ENCODE data around the gene FAM118B.
A peak's percentile ranks its signal among the peaks of the same experiment; 100 is the strongest.

FAM118B gene

DNA sequence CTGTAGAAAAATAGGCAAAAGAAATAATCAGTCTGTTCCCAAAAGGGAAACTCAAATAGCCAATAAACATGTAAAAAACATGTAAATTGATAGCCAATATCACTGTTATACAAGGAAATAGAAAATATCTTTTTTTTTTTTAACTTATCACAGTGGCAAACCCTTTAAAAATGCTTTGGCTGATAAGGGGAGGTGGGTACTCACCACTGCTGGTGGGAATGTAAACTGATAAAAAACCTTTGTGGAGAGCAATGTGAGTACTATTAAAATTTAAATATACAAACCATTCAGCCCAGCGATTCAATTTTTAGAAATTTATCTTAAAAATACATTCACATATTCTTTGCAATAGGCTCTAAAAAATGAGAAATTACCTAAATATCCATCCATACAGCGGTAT lies 3.7 kb upstream of the FAM118B start:
- Histone ChIP-seq H3K9ac (no peak overlapping the region), H3K4me2 (no peak overlapping the region), H3K4me3 (IDR thresholded peaks at IDR 0.05; ENCODE audit: insufficient read depth, low read depth, low read length) (no peak overlapping the region), H4K20me1 (ENCODE audit: insufficient read depth) (no peaks in the 10 kb centered on the region), H3K4me1 (ENCODE audit: low read depth, poor library complexity, severe bottlenecking) (peaks cover 11% of the 10 kb centered on the region), H2AFZ (ENCODE audit: low read depth) (no peak overlapping the region), H3K27ac (no peak overlapping the region), H3K79me2 (ENCODE audit: insufficient read depth, low read depth) (peaks cover 11% of the 10 kb centered on the region), H3K27me3 (ENCODE audit: insufficient read depth, low read depth) (no peaks in the 10 kb centered on the region), H3K36me3 (ENCODE audit: insufficient read depth) (no peaks in the 10 kb centered on the region; the same call in 1 of the 2 replicates)
- TF ChIP-seq, protein P1, sequence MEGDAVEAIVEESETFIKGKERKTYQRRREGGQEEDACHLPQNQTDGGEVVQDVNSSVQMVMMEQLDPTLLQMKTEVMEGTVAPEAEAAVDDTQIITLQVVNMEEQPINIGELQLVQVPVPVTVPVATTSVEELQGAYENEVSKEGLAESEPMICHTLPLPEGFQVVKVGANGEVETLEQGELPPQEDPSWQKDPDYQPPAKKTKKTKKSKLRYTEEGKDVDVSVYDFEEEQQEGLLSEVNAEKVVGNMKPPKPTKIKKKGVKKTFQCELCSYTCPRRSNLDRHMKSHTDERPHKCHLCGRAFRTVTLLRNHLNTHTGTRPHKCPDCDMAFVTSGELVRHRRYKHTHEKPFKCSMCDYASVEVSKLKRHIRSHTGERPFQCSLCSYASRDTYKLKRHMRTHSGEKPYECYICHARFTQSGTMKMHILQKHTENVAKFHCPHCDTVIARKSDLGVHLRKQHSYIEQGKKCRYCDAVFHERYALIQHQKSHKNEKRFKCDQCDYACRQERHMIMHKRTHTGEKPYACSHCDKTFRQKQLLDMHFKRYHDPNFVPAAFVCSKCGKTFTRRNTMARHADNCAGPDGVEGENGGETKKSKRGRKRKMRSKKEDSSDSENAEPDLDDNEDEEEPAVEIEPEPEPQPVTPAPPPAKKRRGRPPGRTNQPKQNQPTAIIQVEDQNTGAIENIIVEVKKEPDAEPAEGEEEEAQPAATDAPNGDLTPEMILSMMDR (conservative IDR thresholded peaks at IDR 0.05; ENCODE audit: low read depth, low read length): no peak

DNA sequence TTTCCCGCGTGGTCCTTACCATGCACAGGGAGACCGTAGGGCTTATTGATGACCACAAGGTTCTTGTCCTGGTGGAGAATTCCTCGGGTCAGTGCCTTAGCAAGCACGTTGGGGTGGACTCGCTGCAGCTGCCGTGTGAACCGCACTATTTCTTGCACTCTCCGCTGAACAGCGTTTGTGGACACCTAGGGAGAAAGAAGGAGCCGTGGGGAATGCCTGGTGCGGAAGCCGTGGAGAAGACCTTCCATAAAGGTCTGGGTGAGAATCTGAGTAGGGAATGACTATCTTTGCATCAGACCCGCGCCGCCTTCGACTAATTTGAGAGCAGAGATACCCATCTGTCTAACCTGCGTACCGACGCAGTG lies 729 bp upstream of the FAM118B start:
- no peak overlapping the region for H3K4me3 ChIP-seq (IDR thresholded peaks at IDR 0.05; ENCODE audit: insufficient read depth, low read depth, low read length)
- H3K27ac ChIP-seq: no peak overlapping the region
- H4K20me1 ChIP-seq (ENCODE audit: insufficient read depth): no peaks in the 10 kb centered on the region
- peak overlapping the region; percentile 13; the same call in 1 of the 2 replicates for H2AFZ ChIP-seq (ENCODE audit: low read depth)
- no peaks in the 10 kb centered on the region; the same call in 1 of the 2 replicates for H3K36me3 ChIP-seq (ENCODE audit: insufficient read depth)
- TF ChIP-seq, protein P1 (conservative IDR thresholded peaks at IDR 0.05; ENCODE audit: low read depth, low read length): no peak
- peaks cover 32% of the 10 kb centered on the region for H3K79me2 ChIP-seq (ENCODE audit: insufficient read depth, low read depth)
- H3K4me2 ChIP-seq: peak overlapping the region; percentile 51
- H3K9ac ChIP-seq: peak overlapping the region; percentile 39; the same call in 1 of the 2 replicates
- peaks cover 36% of the 10 kb centered on the region for H3K4me1 ChIP-seq (ENCODE audit: low read depth, poor library complexity, severe bottlenecking)
- no peaks in the 10 kb centered on the region for H3K27me3 ChIP-seq (ENCODE audit: insufficient read depth, low read depth)

DNA sequence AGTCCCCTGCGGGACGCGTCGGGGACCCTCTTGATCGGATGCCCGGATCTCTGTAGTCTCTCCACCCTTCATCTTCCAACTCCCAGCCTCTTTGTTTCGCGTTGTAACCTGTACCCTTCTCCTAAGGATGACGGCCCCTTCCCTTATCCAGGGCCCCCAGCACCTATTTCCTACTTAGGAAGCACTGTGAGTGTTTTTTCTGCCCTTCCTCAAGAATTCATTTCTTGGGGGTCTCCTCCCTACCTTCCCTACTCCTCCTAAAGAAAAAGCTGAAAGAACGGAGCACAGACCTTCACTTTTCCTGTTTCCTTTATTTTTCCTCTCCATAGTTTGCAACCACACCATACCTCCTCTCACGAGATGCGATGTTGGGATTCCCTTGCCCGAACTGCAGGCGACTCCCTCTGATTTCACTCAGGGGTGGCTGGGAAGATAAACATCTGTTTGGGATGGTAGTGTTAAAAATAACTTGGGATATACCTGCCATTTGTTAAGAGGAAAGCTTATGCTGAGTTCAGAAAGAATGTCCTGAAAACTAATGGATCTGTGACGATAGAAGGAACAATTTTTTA lies 593 bp downstream of the FAM118B start:
- H3K27ac ChIP-seq: no peak overlapping the region
- H3K79me2 ChIP-seq (ENCODE audit: insufficient read depth, low read depth): peaks cover 33% of the 10 kb centered on the region
- H3K4me3 ChIP-seq (IDR thresholded peaks at IDR 0.05; ENCODE audit: insufficient read depth, low read depth, low read length): no peak overlapping the region
- no peaks in the 10 kb centered on the region for H4K20me1 ChIP-seq (ENCODE audit: insufficient read depth)
- no peaks in the 10 kb centered on the region for H3K27me3 ChIP-seq (ENCODE audit: insufficient read depth, low read depth)
- no peaks in the 10 kb centered on the region; the same call in 1 of the 2 replicates for H3K36me3 ChIP-seq (ENCODE audit: insufficient read depth)
- peak overlapping the region; percentile 95 for H3K4me2 ChIP-seq
- H3K4me1 ChIP-seq (ENCODE audit: low read depth, poor library complexity, severe bottlenecking): peaks cover 49% of the 10 kb centered on the region
- peak overlapping the region; percentile 30; the same call in 1 of the 2 replicates for H3K9ac ChIP-seq
- H2AFZ ChIP-seq (ENCODE audit: low read depth): peak overlapping the region; percentile 18; the same call in 1 of the 2 replicates
- TF ChIP-seq, protein P1 (conservative IDR thresholded peaks at IDR 0.05; ENCODE audit: low read depth, low read length): no peak

DNA sequence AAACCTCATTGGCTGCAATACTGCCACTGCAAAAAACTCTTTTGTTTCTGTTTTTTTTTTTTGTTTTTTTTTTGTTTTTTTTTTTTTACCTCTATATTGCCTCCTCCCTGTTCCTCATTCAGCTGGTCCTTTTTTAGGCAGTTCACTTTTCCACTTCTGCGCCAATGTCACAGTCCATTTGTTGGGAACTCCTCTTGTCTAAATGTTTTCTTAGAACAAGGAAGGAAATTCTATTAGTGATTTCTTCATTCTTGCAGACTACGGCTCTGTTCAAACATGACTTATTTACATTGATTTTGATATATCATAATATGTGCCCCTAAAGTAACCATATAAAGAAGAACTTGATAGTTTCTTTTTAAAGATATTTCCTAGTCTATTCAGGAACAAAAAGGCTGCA lies 2.9 kb downstream of the FAM118B start:
- no peaks in the 10 kb centered on the region for H4K20me1 ChIP-seq (ENCODE audit: insufficient read depth)
- TF ChIP-seq, protein P1 (conservative IDR thresholded peaks at IDR 0.05; ENCODE audit: low read depth, low read length): no peak
- H3K4me3 ChIP-seq (IDR thresholded peaks at IDR 0.05; ENCODE audit: insufficient read depth, low read depth, low read length): no peak overlapping the region
- H3K79me2 ChIP-seq (ENCODE audit: insufficient read depth, low read depth): peaks cover 56% of the 10 kb centered on the region
- peaks cover 72% of the 10 kb centered on the region for H3K4me1 ChIP-seq (ENCODE audit: low read depth, poor library complexity, severe bottlenecking)
- no peaks in the 10 kb centered on the region for H3K36me3 ChIP-seq (ENCODE audit: insufficient read depth)
- H3K4me2 ChIP-seq: no peak overlapping the region
- H3K27ac ChIP-seq: no peak overlapping the region
- H2AFZ ChIP-seq (ENCODE audit: low read depth): no peak overlapping the region
- no peaks in the 10 kb centered on the region for H3K27me3 ChIP-seq (ENCODE audit: insufficient read depth, low read depth)
- no peak overlapping the region for H3K9ac ChIP-seq

Measured in KMS-11 (cell line).